ENCODE results near the gene PSAPL1.
"Not testable (repeated sequence)": the region's sequence is repeated elsewhere in the genome, so short reads cannot be mapped to it uniquely, and the experiment has no call there.

PSAPL1 gene

DNA sequence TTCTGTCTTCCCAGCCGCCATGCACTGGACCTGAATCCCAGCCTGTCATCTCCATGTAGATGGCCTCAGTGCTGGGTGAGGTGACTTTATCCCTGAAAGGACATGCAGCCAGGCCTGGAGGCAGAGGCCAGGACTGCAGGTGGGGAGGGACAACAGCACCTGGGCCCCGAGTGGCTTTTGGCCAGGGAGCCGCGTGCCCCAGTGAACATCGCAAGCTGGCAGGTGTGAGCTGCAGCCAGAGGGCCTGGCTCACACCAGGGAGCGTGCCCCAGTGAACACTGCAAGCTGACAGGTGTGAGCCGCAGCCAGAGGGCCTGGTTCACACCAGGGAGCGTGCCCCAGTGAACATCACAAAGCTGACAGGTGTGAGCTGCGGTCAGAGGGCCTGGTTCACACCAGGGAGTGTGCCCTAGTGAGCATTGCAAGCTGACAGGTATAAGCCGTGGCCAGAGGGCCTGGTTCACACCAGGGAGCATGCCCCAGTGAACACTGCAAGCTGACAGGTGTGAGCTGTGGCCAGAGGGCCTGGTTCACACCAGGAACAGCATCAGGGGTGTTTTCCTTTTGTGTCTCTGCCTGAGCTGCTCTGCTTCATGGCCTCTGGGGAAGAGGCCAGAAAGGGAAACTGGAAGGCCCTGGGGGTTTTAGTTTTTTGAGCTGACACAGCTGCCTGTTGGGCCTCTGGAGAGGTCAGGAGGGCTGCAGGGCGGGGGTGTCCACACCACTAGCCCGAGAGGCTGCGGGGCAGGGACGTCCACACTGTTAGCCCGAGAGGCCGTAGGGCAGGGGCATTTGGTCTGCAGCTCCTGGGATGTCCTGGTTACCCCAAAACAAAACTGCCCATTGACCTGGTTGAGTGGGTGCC is 22.7 kb upstream of the PSAPL1 start:
- no peak for DNase-seq

- not testable (repeated sequence) for DNase-seq
Observed at GRCh38 chr4:7452802-7453201, 18.1 kb upstream of the PSAPL1 start.

DNA sequence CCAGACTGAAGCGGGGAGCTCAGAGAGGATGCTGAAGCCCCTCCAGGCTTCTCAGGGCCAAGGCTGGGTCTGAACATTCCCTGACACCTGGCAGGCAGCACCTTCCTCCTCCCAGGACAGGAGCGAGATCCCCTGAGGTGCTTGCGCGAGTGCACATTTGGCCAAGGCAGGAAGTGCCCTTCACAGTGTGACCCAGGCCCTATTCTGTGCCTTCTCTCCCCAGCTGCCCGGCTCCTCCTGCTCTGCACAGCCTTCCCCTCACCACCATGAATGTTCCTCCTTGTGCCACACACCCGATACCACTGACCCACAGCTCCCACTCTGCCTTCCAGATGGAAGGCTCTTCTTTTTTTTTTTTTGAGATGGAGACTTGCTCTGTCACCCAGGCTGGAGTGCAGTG is 17.1 kb upstream of the PSAPL1 start:
- DNase-seq = no peak

DNA sequence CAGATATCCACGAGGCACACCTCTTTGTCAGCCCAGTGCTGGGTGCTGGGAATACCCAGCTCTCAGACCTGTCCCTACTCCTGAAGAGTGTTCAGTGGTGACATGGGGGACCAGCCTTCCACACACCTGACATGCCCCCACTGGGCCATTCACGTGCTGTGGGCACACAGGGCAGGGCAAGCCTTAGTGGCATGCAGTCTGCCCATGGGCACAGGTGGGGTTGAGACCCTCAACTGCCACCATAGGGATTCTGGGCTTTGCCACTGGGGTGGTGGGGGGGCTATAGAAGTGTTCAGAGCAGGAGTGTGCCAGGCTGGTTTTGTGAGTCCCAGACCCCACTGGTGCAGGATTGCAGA is 16.7 kb upstream of the PSAPL1 start:
- no peak for DNase-seq

- no peak for DNase-seq
Observed at GRCh38 chr4:7450775-7451433, 16.2 kb upstream of the PSAPL1 start.

DNA sequence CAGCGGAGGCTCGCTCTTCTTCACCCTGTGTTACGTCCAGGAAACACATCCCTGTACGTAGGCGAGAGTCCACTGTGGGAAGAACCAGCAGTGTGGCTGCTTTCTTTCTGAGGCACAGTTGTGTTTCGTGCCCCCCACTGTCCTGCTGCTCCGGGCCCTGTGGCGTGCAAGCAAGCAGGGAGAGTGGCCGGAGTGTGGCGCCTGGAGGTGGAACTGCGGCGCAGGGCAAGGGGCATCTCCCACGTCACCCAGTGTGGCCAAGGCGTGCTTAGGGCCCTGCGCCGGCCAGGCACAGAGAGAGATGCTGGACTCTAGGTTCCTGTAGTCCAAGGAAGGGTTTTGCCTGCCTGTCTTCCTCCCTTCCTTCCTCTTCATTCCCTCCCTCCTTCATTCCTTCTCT is 13.3 kb upstream of the PSAPL1 start:
- DNase-seq = no peak

GRCh38 chr4:7447236-7447635 is 12.5 kb upstream of the PSAPL1 start:
- DNase-seq = no peak

- DNase-seq = no peak
Observed at GRCh38 chr4:7444731-7445130, 10.0 kb upstream of the PSAPL1 start.

DNA sequence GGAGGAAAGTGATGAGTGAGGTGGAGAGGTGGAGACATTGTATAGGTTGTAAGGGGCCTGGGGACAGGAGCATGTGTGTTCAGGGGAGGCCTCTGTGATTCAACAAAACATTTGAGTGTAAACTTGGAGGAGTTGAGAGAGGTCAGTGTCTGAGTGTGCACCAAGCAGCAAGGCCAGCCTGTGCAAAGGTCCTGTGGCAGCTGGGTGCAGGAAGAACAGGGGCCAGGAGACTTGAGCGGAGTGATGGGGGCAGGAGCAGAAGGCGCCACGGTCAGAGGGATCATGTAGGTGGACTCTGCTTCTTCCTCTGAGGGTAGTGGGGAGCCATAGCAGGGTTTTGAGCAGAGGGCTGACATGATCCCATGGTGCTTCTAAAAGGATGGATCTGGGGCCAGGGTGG is 9.6 kb upstream of the PSAPL1 start:
- DNase-seq = no peak

- DNase-seq = no peak
Observed at GRCh38 chr4:7442574-7443162, 7.9 kb upstream of the PSAPL1 start.

DNA sequence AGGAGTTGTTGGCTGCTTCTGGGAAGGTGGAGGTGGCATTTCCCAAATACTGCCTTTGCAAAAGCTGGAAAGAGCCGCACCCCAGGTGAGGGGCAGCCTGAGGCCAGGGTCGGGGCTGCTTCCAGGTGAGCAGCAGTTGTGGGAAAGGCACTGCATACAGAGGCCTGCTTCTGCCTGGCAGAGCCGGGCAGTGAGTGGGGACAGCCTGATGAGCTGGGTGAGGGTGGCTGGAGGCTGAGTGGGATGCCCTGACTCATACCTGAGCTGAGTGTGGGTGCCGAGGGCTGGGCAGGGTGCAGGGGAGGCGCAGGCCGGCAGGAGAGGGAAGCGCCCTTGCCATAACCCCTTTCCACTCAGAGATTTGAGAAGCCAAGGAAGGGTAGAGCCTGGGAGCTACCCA is 6.5 kb upstream of the PSAPL1 start:
- no peak for DNase-seq

DNA sequence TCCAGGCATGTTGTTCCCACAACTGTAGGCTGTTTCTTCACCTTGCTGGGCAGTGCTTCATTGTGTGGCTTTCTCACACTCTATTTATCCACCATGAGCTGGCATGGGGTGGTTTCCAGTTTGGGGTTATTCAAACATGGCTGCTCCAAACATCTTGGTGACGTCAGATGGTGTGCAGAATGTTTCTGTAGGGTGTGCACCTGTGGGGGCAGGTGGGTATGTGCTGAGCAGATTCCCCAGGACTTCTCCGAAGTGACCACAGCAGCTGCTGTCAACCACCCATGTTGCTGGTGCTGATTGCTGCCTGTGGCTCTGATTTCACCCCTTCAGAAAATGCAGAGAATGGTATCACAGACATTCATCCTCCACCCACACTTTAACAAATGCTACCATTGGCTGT is 5.0 kb upstream of the PSAPL1 start:
- DNase-seq = no peak

DNA sequence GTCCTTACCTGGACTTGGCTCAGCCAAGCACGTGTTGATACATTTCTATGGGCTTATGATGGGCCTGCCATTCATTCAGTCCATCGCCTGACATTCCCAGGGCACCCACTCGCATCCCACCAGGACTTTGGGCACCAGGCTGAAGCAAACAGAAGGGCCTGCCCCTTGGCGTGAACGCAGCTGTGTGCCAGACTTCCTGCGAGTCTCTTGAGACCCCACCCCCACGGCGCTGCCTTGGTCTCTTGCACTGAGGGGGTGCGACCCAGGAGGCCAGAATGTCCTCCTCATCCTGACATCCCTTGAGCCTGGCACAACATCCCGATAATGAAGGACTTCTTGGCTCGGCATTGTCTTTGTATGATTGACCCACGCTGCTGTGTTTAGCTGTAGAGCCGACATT is 1.5 kb upstream of the PSAPL1 start:
- DNase-seq = no peak

DNA sequence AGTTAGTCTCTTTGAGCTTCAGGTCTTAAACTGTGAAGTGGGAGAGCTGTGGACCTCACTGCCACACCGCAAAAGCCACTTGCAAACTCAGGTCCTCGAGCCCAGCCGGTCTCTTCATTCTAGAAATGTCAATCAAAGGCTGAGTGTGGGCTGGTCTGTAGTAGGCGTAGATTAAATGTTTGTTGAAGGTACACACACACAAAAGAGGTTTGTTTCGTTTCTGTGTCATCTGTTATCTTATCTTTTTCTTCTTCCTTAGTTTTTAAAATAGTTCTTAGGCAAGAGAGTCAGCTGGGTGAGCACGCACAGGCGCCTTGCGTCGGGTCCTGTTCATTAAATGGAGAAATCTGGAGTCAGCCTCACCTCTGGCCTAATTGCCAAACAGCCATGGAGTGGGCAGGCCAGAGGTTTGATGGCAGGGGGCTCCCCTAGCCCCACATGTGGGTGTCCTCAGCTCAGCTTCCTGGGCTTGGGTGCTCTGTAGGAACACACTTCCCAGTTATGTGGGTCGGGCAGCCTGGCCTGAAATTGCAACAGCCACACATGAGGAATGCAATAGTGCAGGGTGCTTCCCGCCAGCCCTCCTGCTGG is 836 bp upstream of the PSAPL1 start:
- DNase-seq = no peak

- DNase-seq = no peak
Observed at GRCh38 chr4:7434141-7434765, 477 bp downstream of the PSAPL1 start.

DNA sequence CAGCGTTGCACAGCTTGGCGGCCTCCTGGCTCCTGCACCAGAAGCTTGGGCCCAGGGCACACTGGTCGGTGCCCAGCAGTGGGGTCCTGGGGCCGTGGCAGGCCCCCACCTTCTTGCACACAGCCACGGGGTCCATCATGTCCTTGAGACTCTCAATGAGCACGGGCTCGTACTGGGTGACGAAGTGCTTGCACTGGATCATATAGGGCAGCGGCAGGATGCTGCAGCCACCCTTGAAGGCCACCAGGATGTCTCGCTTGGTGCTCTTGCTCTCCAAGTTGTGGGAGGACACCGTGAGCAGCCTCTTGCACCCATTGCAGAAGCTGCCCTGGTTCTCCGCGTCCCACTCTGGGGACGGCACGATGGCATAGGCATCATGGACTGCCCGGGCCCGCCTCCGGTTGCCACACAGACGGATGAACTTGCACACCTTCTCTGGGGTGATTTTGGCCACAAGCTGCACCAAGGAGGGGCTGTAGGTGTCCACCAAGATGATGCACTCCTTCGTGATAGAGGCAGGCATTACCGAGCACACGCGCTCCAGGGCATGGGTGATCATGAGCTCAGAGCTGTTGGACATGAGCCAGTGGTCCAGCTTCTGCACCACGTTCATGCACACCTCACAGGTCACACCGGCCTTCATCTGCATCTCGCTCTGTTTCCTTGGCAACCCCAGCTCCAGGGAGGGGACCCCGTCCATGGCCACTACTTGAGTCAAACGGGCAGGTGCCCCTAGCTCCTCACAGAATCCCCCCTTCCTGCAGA is 1.2 kb downstream of the PSAPL1 start:
- no peak for DNase-seq

DNA sequence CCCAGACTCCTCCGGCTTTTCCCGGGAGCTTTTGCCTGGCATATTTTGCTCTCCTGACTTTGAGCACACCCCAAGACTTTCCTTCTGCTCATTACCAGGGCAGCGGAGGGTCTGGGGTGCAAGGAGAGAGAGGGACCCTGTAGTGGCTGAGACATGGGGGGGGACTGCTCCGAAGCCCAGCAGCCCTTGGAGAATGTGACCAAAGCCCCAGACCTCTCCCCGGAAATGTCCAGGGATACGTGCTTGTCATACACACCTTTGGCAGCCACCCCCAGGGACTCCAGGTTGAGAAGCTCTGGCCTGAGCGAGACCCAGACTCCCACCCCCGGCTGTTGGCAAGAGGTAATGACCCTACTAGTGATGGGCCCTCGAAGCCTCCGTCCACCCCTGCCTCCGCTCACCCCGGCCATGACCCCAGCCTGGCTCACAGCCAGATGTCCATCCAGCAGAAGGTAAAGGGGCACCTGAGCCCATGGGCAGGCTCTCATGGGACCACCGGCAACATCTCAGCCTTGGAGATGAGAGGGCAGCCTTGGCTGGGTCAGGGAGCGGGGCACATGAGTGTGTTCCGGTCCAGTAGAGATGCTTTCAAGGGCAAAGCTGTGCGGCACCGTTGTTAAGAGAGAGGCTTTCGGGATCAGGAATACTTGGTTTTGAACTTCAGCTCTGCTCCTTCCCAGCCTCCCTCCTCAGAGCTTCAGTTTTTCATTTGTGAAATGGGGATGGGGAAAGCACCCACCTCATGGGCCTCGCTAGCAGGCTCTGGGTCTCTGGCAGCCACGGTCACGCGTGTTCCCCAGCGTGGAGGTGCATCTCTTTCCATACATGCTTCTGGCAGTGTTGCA is 2.0 kb downstream of the PSAPL1 start:
- no peak for DNase-seq

GRCh38 chr4:7431696-7432530 is 2.8 kb downstream of the PSAPL1 start:
- DNase-seq = no peak

DNA sequence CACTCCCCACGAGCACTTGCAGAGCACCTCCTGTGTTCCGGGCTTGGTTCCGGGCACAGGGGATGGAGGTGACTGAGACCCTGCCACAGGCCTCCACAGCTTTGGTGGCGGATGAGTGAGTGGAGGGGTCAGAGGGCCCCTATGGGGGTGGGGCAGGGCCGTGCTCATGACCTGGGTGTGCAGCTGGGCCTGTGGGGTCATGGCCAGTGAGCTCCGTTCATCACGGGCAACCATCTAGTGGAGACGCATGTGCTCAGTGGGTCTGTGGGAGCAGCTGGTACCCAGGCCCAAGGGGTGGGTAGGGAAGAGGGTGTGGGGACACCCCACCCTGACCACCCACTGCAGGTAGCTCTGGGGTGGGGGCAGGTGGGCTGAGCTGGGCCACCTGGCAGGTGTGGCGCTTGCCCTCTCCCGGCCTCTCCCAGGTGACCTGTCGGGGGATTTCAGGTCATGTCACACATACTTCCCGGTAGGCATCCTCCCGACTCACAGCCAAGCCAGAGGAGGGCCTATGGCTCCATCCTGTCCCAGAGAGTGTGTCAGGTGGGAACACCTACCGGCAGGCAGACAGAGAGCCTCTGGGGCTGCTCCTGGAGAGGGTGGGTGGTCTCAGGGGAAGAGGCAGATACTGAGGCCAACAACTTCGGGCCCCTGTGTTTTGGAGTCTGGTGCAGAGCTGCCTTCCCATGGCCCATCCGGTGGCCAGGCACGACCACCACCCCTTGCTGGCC is 3.6 kb downstream of the PSAPL1 start:
- no peak for DNase-seq

GRCh38 chr4:7430368-7430964 is 4.3 kb downstream of the PSAPL1 start:
- DNase-seq = no peak
